Measurements from ENCODE around the gene PDK1.
"Not testable (repeated sequence)": the region's sequence is repeated elsewhere in the genome, so short reads cannot be mapped to it uniquely, and the experiment has no call there.

PDK1 gene

GRCh38 chr2:172533687-172534086 lies 22.2 kb upstream of the PDK1 start:
- H2AFZ ChIP-seq (ENCODE audit: insufficient read depth, low read length, poor library complexity), result no peak overlapping the region

GRCh38 chr2:172535119-172535518 lies 20.8 kb upstream of the PDK1 start:
- Histone ChIP-seq H3K4me1 (ENCODE audit: control insufficient read depth in 1 of 2, insufficient read depth in 2 of 2, low read length in 2 of 2) (no peaks in the 10 kb centered on the region), H2AFZ (ENCODE audit: insufficient read depth, low read length, poor library complexity) (no peak overlapping the region), H3K79me1 (ENCODE audit: low read length) (no peaks in the 10 kb centered on the region), H4K8ac (ENCODE audit: low read depth, low read length) (no peak overlapping the region), H3K4ac (ENCODE audit: low read depth, low read length) (no peak overlapping the region), H4K91ac (ENCODE audit: low read depth, low read length) (no peak overlapping the region), H3K27ac (ENCODE audit: low read depth, low read length) (no peak overlapping the region), H3K36me3 (ENCODE audit: control insufficient read depth in 1 of 2, insufficient read depth in 2 of 2, low read length in 2 of 2) (peaks cover 0 to 4% of the 10 kb centered on the region in 2 experiments), H3K23ac (ENCODE audit: low read length) (no peak overlapping the region), H3K79me2 (ENCODE audit: control insufficient read depth, insufficient read depth, low read length, poor library complexity) (no peaks in the 10 kb centered on the region), H3K9ac (ENCODE audit: low read length) (no peak overlapping the region), H3K27me3 (ENCODE audit: insufficient read depth, low read length) (no peaks in the 10 kb centered on the region), H3K4me2 (ENCODE audit: low read length) (no peak overlapping the region), H2BK5ac (ENCODE audit: low read depth, low read length, poor library complexity) (no peak overlapping the region), H3K14ac (ENCODE audit: low read length) (no peak overlapping the region), H3K4me3 (ENCODE audit: low read depth, low read length) (no peak overlapping the region), H2AK5ac (ENCODE audit: low read length) (no peak overlapping the region), H2BK120ac (ENCODE audit: insufficient read depth, low read length, poor library complexity) (no peak overlapping the region), H2BK12ac (ENCODE audit: low read length) (no peak overlapping the region), H3K9me3 (ENCODE audit: insufficient read depth, low read depth, low read length) (peaks cover 6% of the 10 kb centered on the region), H3K18ac (ENCODE audit: low read length) (no peak overlapping the region), H4K12ac (ENCODE audit: low read depth, low read length) (no peak overlapping the region)
- no CpG with 5 or more reads among the region's 3 CpGs for WGBS (ENCODE audit: extremely low coverage, insufficient coverage, insufficient read length)
- no peak for DNase-seq

More at GRCh38 chr2:172533687-172534086, 22.2 kb upstream of the PDK1 start:
- H4K8ac ChIP-seq (ENCODE audit: low read depth, low read length), result no peak overlapping the region
- H3K4me2 ChIP-seq (ENCODE audit: low read length), result no peak overlapping the region
- H2BK120ac ChIP-seq (ENCODE audit: insufficient read depth, low read length, poor library complexity), result no peak overlapping the region
- H3K36me3 ChIP-seq (ENCODE audit: control insufficient read depth in 1 of 2, insufficient read depth in 2 of 2, low read length in 2 of 2), result peaks cover 0 to 3% of the 10 kb centered on the region in 2 experiments
- no peaks in the 10 kb centered on the region for H3K79me1 ChIP-seq (ENCODE audit: low read length)
- H4K91ac ChIP-seq (ENCODE audit: low read depth, low read length), result no peak overlapping the region
- H2BK12ac ChIP-seq (ENCODE audit: low read length), result no peak overlapping the region
- WGBS (ENCODE audit: extremely low coverage, insufficient coverage, insufficient read length), result no CpG with 5 or more reads among the region's 1 CpG
- H3K4ac ChIP-seq (ENCODE audit: low read depth, low read length), result no peak overlapping the region
- no peak overlapping the region for H2AK5ac ChIP-seq (ENCODE audit: low read length)
- H3K9ac ChIP-seq (ENCODE audit: low read length), result no peak overlapping the region
- no peak overlapping the region for H3K4me3 ChIP-seq (ENCODE audit: low read depth, low read length)
- DNase-seq, result no peak
- H3K9me3 ChIP-seq (ENCODE audit: insufficient read depth, low read depth, low read length), result no peaks in the 10 kb centered on the region
- H4K12ac ChIP-seq (ENCODE audit: low read depth, low read length), result no peak overlapping the region
- no peaks in the 10 kb centered on the region for H3K4me1 ChIP-seq (ENCODE audit: control insufficient read depth in 1 of 2, insufficient read depth in 2 of 2, low read length in 2 of 2)
- H2BK5ac ChIP-seq (ENCODE audit: low read depth, low read length, poor library complexity), result no peak overlapping the region
- H3K79me2 ChIP-seq (ENCODE audit: control insufficient read depth, insufficient read depth, low read length, poor library complexity), result no peaks in the 10 kb centered on the region
- no peaks in the 10 kb centered on the region for H3K27me3 ChIP-seq (ENCODE audit: insufficient read depth, low read length)
- H3K23ac ChIP-seq (ENCODE audit: low read length), result no peak overlapping the region
- H3K18ac ChIP-seq (ENCODE audit: low read length), result no peak overlapping the region
- H3K14ac ChIP-seq (ENCODE audit: low read length), result no peak overlapping the region
- no peak overlapping the region for H3K27ac ChIP-seq (ENCODE audit: low read depth, low read length)

- H2BK12ac ChIP-seq (ENCODE audit: low read length); H2BK120ac ChIP-seq (ENCODE audit: insufficient read depth, low read length, poor library complexity); H3K9ac ChIP-seq (ENCODE audit: low read length); H3K4ac ChIP-seq (ENCODE audit: low read depth, low read length); H2BK5ac ChIP-seq (ENCODE audit: low read depth, low read length, poor library complexity); H3K4me1 ChIP-seq (ENCODE audit: control insufficient read depth in 1 of 2, insufficient read depth in 2 of 2, low read length in 2 of 2); H3K36me3 ChIP-seq (ENCODE audit: control insufficient read depth in 1 of 2, insufficient read depth in 2 of 2, low read length in 2 of 2); H3K79me1 ChIP-seq (ENCODE audit: low read length); H3K4me3 ChIP-seq (ENCODE audit: low read depth, low read length); H3K27ac ChIP-seq (ENCODE audit: low read depth, low read length); H4K12ac ChIP-seq (ENCODE audit: low read depth, low read length); H4K91ac ChIP-seq (ENCODE audit: low read depth, low read length); H4K8ac ChIP-seq (ENCODE audit: low read depth, low read length); H3K9me3 ChIP-seq (ENCODE audit: insufficient read depth, low read depth, low read length); H3K4me2 ChIP-seq (ENCODE audit: low read length); H3K18ac ChIP-seq (ENCODE audit: low read length); H2AK5ac ChIP-seq (ENCODE audit: low read length); DNase-seq; H3K79me2 ChIP-seq (ENCODE audit: control insufficient read depth, insufficient read depth, low read length, poor library complexity); H3K23ac ChIP-seq (ENCODE audit: low read length); H3K14ac ChIP-seq (ENCODE audit: low read length); H3K27me3 ChIP-seq (ENCODE audit: insufficient read depth, low read length); H2AFZ ChIP-seq (ENCODE audit: insufficient read depth, low read length, poor library complexity): not testable (repeated sequence)
- WGBS (ENCODE audit: extremely low coverage, insufficient coverage, insufficient read length), result no CpG with 5 or more reads among the region's 37 CpGs
Observed at GRCh38 chr2:172537851-172538250, 18.0 kb upstream of the PDK1 start.

- Histone ChIP-seq H3K27me3 (ENCODE audit: insufficient read depth, low read length) (no peaks in the 10 kb centered on the region), H3K27ac (ENCODE audit: low read depth, low read length) (no peak overlapping the region), H3K79me1 (ENCODE audit: low read length) (no peaks in the 10 kb centered on the region), H3K4ac (ENCODE audit: low read depth, low read length) (no peak overlapping the region), H3K4me1 (ENCODE audit: control insufficient read depth in 1 of 2, insufficient read depth in 2 of 2, low read length in 2 of 2) (no peaks in the 10 kb centered on the region), H3K14ac (ENCODE audit: low read length) (no peak overlapping the region), H3K4me3 (ENCODE audit: low read depth, low read length) (no peak overlapping the region), H2BK12ac (ENCODE audit: low read length) (no peak overlapping the region), H2AK5ac (ENCODE audit: low read length) (no peak overlapping the region), H3K23ac (ENCODE audit: low read length) (no peak overlapping the region), H4K12ac (ENCODE audit: low read depth, low read length) (no peak overlapping the region), H2AFZ (ENCODE audit: insufficient read depth, low read length, poor library complexity) (no peak overlapping the region), H3K36me3 (ENCODE audit: control insufficient read depth in 1 of 2, insufficient read depth in 2 of 2, low read length in 2 of 2) (peaks cover 0 to 2% of the 10 kb centered on the region in 2 experiments), H3K4me2 (ENCODE audit: low read length) (no peak overlapping the region), H3K79me2 (ENCODE audit: control insufficient read depth, insufficient read depth, low read length, poor library complexity) (no peaks in the 10 kb centered on the region), H4K91ac (ENCODE audit: low read depth, low read length) (no peak overlapping the region), H2BK120ac (ENCODE audit: insufficient read depth, low read length, poor library complexity) (no peak overlapping the region), H3K9ac (ENCODE audit: low read length) (no peak overlapping the region), H2BK5ac (ENCODE audit: low read depth, low read length, poor library complexity) (no peak overlapping the region), H3K18ac (ENCODE audit: low read length) (no peak overlapping the region), H3K9me3 (ENCODE audit: insufficient read depth, low read depth, low read length) (peaks cover 17% of the 10 kb centered on the region), H4K8ac (ENCODE audit: low read depth, low read length) (no peak overlapping the region)
- WGBS (ENCODE audit: extremely low coverage, insufficient coverage, insufficient read length), result no CpG with 5 or more reads among the region's 4 CpGs
- DNase-seq, result no peak
Observed at GRCh38 chr2:172539767-172540166, 16.1 kb upstream of the PDK1 start.

All from trophoblast cell (in vitro differentiated cells and primary cell).